Measurements from ENCODE around the gene UBASH3A. TPM values are rescaled to one million over a fixed set of nuclear protein-coding genes. Genes with fewer than 3 reads are reported as not detected.

The UBASH3A gene
- total and polyA plus RNA-seq, 2 donors (not counting 1 experiment from before 2014, with no cell fraction given), result not detected

- DNase-seq (ENCODE audit: low read depth in 2 of 2), result no peak
- Histone ChIP-seq H3K27me3 (ENCODE audit: control insufficient read depth, insufficient read depth, low read length) (no peaks in the 10 kb centered on the region), H3K9me3 (ENCODE audit: control insufficient read depth, insufficient read depth, low read depth, low read length) (no peaks in the 10 kb centered on the region), H3K4me1 (ENCODE audit: control insufficient read depth, extremely low read depth, insufficient read depth, low read length) (no peaks in the 10 kb centered on the region), H3K79me2 (ENCODE audit: control insufficient read depth, insufficient read depth, low read length) (no peaks in the 10 kb centered on the region), H3K27ac (ENCODE audit: insufficient read depth, low read length) (no peak overlapping the region), H3K36me3 (ENCODE audit: control insufficient read depth, insufficient read depth, low read length) (no peaks in the 10 kb centered on the region), H4K20me1 (ENCODE audit: control insufficient read depth, extremely low read depth, insufficient read depth, low read length) (no peaks in the 10 kb centered on the region), H3K4me2 (ENCODE audit: extremely low read depth, insufficient read depth, low read length) (no peak overlapping the region), H2AFZ (ENCODE audit: low read length) (no peak overlapping the region), H3K4me3 (replicated peaks in 1 of 4; ENCODE audit: control extremely low read depth in 1 of 4, insufficient read depth in 1 of 4, low read depth in 3 of 4, low read length in 4 of 4) (no peak overlapping the region), H3K9ac (ENCODE audit: insufficient read depth, low read length) (no peak overlapping the region)
- TF ChIP-seq EZH2 (IDR thresholded peaks at IDR 0.05; ENCODE audit: low read length, missing control alignments) (no peak), CTCF (conservative IDR thresholded peaks at IDR 0.05 in 1 of 2, IDR thresholded peaks at IDR 0.05 in 1 of 2; ENCODE audit: low read depth in 1 of 2, low read length in 2 of 2) (no peak)
Observed at GRCh38 chr21:42357307-42357706, 46.4 kb upstream of the UBASH3A start.

- Histone ChIP-seq H4K20me1 (ENCODE audit: control insufficient read depth, extremely low read depth, insufficient read depth, low read length) (no peaks in the 10 kb centered on the region), H3K27me3 (ENCODE audit: control insufficient read depth, insufficient read depth, low read length) (no peaks in the 10 kb centered on the region), H3K79me2 (ENCODE audit: control insufficient read depth, insufficient read depth, low read length) (no peaks in the 10 kb centered on the region), H3K4me3 (replicated peaks in 1 of 4; ENCODE audit: control extremely low read depth in 1 of 4, insufficient read depth in 1 of 4, low read depth in 3 of 4, low read length in 4 of 4) (no peak overlapping the region), H3K9me3 (ENCODE audit: control insufficient read depth, insufficient read depth, low read depth, low read length) (no peaks in the 10 kb centered on the region), H3K27ac (ENCODE audit: insufficient read depth, low read length) (no peak overlapping the region), H3K36me3 (ENCODE audit: control insufficient read depth, insufficient read depth, low read length) (no peaks in the 10 kb centered on the region), H3K4me1 (ENCODE audit: control insufficient read depth, extremely low read depth, insufficient read depth, low read length) (no peaks in the 10 kb centered on the region), H2AFZ (ENCODE audit: low read length) (no peak overlapping the region), H3K9ac (ENCODE audit: insufficient read depth, low read length) (no peak overlapping the region), H3K4me2 (ENCODE audit: extremely low read depth, insufficient read depth, low read length) (no peak overlapping the region)
- no peak for DNase-seq (ENCODE audit: low read depth in 2 of 2)
- no peak for TF ChIP-seq EZH2 (IDR thresholded peaks at IDR 0.05; ENCODE audit: low read length, missing control alignments)
- TF ChIP-seq CTCF (conservative IDR thresholded peaks at IDR 0.05 in 1 of 2, IDR thresholded peaks at IDR 0.05 in 1 of 2; ENCODE audit: low read depth in 1 of 2, low read length in 2 of 2), result no peak
Observed at GRCh38 chr21:42358261-42358660, 45.4 kb upstream of the UBASH3A start.

GRCh38 chr21:42358937-42359336, 44.8 kb upstream of the UBASH3A start:
- no peak overlapping the region for H3K4me3 ChIP-seq (replicated peaks in 1 of 4; ENCODE audit: control extremely low read depth in 1 of 4, insufficient read depth in 1 of 4, low read depth in 3 of 4, low read length in 4 of 4)
- H3K27me3 ChIP-seq (ENCODE audit: control insufficient read depth, insufficient read depth, low read length), result no peaks in the 10 kb centered on the region
- DNase-seq (ENCODE audit: low read depth in 2 of 2), result no peak
- H3K4me2 ChIP-seq (ENCODE audit: extremely low read depth, insufficient read depth, low read length), result no peak overlapping the region
- no peak overlapping the region for H3K27ac ChIP-seq (ENCODE audit: insufficient read depth, low read length)
- H2AFZ ChIP-seq (ENCODE audit: low read length), result no peak overlapping the region
- TF ChIP-seq EZH2 (IDR thresholded peaks at IDR 0.05; ENCODE audit: low read length, missing control alignments) (no peak), CTCF (conservative IDR thresholded peaks at IDR 0.05 in 1 of 2, IDR thresholded peaks at IDR 0.05 in 1 of 2; ENCODE audit: low read depth in 1 of 2, low read length in 2 of 2) (no peak)
- H3K79me2 ChIP-seq (ENCODE audit: control insufficient read depth, insufficient read depth, low read length), result no peaks in the 10 kb centered on the region
- H3K4me1 ChIP-seq (ENCODE audit: control insufficient read depth, extremely low read depth, insufficient read depth, low read length), result no peaks in the 10 kb centered on the region
- H3K9ac ChIP-seq (ENCODE audit: insufficient read depth, low read length), result no peak overlapping the region
- no peaks in the 10 kb centered on the region for H3K9me3 ChIP-seq (ENCODE audit: control insufficient read depth, insufficient read depth, low read depth, low read length)
- H4K20me1 ChIP-seq (ENCODE audit: control insufficient read depth, extremely low read depth, insufficient read depth, low read length), result no peaks in the 10 kb centered on the region
- H3K36me3 ChIP-seq (ENCODE audit: control insufficient read depth, insufficient read depth, low read length), result no peaks in the 10 kb centered on the region
